OCI-LY3 (cell line): Measurements from ENCODE around the gene PTPRD.

Experiments
- EZH2phosphoT487 ChIP-seq: fragments of 200-600 bp; shearing (Covaris generic); IDR thresholded peaks from 2 replicates; pipeline ENCODE4 v1.6.1; 2018; ENCODE audit warnings: antibody characterized with exemption, mixed run types, low read depth
- TF ChIP-seq, protein P1 (sequence below): fragments of 200-600, 300-600 bp; sonication (generic); IDR thresholded peaks from 2 replicates; pipeline ENCODE4 v1.5.1; 2014; ENCODE audit warnings: antibody characterized with exemption, low read length, low read depth

DNA sequence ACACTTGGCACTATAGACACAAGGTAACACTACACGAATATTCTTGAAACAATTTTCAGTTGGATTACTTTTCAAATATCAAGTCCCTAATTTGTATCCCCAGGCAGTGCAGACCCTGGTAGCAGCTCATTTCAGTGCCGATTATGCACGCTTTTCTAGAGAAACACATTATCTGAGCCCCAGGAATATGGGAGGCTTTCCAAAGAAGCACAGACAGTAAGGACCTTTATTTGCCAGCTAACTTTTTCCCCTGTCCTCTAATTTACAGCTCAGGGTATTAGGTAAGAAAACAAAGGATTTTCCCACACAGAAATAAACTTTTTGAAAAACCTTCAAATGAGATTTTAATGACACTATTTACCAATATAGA is 1961.0 kb downstream of the PTPRD start:
- TF ChIP-seq, protein P1, sequence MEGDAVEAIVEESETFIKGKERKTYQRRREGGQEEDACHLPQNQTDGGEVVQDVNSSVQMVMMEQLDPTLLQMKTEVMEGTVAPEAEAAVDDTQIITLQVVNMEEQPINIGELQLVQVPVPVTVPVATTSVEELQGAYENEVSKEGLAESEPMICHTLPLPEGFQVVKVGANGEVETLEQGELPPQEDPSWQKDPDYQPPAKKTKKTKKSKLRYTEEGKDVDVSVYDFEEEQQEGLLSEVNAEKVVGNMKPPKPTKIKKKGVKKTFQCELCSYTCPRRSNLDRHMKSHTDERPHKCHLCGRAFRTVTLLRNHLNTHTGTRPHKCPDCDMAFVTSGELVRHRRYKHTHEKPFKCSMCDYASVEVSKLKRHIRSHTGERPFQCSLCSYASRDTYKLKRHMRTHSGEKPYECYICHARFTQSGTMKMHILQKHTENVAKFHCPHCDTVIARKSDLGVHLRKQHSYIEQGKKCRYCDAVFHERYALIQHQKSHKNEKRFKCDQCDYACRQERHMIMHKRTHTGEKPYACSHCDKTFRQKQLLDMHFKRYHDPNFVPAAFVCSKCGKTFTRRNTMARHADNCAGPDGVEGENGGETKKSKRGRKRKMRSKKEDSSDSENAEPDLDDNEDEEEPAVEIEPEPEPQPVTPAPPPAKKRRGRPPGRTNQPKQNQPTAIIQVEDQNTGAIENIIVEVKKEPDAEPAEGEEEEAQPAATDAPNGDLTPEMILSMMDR: no peak
- TF ChIP-seq EZH2phosphoT487: no peak
